ENCODE results near the gene CD28.
"Not testable (repeated sequence)": the region's sequence is repeated elsewhere in the genome, so short reads cannot be mapped to it uniquely, and the experiment has no call there.

CD28 gene

DNA sequence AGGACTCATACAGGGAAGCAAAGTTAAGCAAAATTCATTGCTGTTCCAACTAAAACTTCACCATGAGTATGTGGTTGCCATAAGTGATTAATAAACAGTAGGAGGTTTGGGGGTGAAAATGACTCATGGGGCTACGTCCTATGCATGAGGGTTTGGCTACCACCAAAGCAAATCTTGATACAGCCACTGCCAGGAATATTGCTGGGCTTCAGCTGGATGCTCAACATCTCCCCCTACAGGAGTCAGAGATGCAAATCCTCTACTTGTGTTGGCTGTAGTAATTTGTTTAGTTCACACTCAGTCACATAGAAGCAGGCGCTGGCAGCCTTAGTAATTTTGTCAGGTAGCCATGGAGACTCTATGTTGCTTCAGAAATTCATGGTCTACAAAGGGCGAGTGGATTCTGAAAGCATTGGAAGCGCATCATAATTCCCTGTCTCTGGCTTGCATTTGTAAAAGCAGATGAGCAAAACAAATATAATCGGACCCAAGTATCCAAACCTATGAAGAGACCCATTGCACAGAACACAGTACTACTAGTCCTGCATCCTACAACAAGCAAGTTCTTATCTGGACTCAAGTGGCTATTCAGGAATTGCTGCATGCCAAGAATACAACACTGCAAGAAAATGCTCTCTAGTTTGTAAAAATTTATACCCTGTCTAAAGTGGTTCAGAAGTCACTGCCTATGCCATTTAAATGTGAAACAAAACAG lies 76.0 kb downstream of the CD28 start:
- TF ChIP-seq, protein P1, sequence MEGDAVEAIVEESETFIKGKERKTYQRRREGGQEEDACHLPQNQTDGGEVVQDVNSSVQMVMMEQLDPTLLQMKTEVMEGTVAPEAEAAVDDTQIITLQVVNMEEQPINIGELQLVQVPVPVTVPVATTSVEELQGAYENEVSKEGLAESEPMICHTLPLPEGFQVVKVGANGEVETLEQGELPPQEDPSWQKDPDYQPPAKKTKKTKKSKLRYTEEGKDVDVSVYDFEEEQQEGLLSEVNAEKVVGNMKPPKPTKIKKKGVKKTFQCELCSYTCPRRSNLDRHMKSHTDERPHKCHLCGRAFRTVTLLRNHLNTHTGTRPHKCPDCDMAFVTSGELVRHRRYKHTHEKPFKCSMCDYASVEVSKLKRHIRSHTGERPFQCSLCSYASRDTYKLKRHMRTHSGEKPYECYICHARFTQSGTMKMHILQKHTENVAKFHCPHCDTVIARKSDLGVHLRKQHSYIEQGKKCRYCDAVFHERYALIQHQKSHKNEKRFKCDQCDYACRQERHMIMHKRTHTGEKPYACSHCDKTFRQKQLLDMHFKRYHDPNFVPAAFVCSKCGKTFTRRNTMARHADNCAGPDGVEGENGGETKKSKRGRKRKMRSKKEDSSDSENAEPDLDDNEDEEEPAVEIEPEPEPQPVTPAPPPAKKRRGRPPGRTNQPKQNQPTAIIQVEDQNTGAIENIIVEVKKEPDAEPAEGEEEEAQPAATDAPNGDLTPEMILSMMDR (IDR thresholded peaks at IDR 0.05) = peak; percentile 93
- TF ChIP-seq ZFX (IDR thresholded peaks at IDR 0.05; ENCODE audit: borderline replicate concordance) = no peak
- no peak overlapping the region for H3K27ac ChIP-seq

DNA sequence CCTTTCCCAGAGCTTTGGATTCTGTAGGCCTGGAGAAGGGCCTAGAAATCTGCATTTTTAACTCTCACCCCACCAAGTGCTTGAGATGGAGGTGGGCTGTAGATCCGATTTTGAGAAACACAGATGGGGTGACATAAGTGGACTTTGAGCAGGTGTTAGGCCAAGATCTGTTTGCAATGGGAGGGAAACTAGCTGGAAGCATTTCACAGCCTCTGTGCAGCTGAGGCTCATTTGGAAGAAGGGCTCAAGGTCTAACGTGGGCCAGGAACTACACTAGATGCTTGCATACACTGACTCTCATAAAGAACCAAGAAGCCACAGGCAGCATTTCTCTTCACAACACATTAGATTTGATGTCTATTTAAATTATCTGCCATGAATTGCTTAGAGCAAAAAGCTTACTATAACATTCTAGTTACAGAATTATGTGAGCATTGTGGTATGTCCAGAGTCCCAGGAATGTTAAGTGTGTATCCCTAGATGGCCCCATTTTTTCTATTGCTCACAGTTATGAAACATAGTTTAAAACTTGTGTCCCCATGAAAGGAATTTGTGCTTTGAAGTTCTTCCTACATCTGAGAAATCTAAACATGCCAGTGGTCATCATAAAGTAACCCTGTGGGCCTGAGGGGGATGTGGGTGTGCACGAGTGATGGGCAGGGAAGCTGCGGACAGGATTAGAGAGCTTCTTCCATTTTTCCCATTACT lies 77.2 kb downstream of the CD28 start:
- TF ChIP-seq, protein P1 (IDR thresholded peaks at IDR 0.05) = no peak
- no peak for TF ChIP-seq ZFX (IDR thresholded peaks at IDR 0.05; ENCODE audit: borderline replicate concordance)
- H3K27ac ChIP-seq = no peak overlapping the region

DNA sequence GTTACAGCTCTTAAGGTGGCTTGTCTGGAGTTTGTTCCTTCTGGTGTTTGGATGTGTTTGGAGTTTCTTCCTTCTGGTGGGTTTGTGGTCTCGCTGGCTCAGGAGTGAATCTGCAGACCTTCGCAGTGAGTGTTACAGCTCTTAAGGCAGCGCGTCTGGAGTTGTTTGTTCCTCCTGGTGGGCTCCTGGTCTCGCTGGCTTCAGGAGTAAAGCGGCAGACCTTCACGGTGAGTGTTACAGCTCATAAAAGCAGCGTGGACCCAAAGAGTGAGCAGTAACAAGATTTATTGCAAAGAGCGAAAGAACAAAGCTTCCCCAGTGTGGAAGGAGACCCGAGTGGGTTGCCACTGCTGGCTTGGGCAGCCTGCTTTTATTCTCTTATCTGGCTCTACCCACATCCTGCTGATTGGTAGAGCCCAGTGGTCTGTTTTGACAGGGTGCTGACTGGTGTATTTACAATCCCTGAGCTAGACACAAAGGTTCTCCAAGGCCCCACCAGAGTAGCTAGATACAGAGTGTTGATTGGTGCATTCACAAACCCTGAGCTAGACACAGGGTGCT lies 78.4 kb downstream of the CD28 start:
- H3K27ac ChIP-seq = not testable (repeated sequence)

DNA sequence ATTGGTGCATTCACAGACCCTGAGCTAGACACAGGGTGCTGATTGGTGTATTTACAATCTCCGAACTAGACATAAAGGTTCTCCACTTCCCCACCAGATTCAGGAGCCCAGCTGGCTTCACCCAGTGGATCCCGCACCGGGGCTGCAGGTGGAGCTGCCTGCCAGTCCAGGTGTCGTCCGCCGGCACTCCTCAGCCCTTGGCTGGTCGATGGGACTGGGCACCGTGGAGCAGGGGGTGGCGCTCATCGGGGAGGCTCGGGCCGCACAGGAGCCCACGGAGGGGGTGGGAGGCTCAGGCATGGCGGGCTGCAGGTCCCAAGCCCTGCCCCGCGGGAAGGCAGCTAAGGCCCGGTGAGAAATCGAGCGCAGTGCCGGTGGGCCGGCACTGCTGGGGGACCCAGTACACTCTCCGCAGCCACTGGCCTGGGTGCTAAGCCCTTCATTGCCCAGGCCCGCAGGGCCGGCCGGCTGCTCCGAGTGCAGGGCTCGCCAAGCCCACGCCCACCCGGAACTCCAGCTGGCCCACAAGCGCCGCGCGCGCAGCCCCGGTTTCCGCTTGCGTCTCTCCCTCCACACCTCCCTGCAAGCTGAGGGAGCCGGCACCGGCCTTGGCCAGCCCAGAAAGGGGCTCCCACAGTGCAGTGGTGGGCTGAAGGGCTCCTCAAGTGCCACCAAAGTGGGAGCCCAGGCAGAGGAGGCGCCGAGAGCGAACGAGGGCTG lies 79.1 kb downstream of the CD28 start:
- not testable (repeated sequence) for H3K27ac ChIP-seq

DNA sequence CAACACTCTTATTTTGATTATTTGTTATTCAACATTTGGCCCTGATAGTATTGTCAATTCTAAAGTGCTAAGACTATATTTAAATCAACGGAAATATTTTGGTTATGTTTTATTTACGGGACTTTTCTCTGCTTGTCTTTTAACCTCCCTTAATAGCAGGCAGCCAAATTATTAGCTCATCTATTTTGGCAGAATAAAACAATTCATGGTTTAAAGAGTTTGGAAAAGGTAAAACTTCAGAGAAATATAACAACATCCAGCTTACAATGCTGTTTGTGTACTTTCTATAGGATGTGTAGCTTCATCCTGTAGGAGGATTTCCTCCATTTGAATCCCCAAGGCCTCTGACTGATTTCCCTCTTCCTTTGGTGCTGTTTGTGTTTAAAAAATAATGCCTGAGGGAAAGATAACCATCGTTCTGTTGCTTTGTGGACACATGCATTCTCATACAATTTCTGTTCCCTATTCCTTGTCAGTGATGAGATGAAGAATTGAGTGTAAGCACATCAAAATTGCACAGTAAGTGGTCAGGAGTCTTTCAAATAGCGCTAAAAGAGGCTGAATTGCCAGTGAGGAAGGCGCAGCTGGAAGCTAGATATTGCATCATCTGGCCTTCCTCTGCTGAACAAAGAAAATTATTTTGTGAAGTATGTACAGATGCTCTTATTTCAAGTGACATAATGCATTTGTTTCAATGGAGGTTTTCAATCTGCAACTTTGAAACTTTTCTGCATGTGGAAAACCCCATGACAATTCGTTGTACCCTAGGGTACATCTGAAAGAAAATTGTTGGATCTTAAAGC lies 80.3 kb downstream of the CD28 start:
- no peak overlapping the region for H3K27ac ChIP-seq
- TF ChIP-seq, protein P1 (IDR thresholded peaks at IDR 0.05) = no peak
- TF ChIP-seq ZFX (IDR thresholded peaks at IDR 0.05; ENCODE audit: borderline replicate concordance) = no peak

DNA sequence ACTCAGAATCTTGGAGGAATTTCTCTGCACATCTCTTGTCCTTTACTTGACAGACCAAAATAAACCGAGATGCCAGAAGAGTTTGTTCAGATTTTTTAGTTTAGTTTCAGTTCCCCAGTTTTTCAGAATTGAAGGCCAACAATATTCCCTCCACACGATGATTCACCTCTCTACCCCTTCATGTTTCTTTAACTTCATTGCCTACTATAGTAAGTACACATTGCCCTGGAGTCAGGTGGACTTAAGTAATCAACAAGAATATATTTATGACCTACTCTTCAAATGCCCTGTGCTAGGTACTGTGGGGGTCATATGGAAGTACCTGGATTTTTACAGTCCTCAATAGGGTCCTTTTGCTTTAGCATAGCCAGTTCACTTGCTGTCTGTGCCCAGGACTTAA lies 81.5 kb downstream of the CD28 start:
- no peak overlapping the region for H3K27ac ChIP-seq
- TF ChIP-seq, protein P1 (IDR thresholded peaks at IDR 0.05) = no peak
- TF ChIP-seq ZFX (IDR thresholded peaks at IDR 0.05; ENCODE audit: borderline replicate concordance) = no peak

Data from 22Rv1 (cell line).